CD14-positive monocyte (primary cell): ENCODE measurements around the gene PTGFRN. TPM values are rescaled to one million over a fixed set of nuclear protein-coding genes. Genes with fewer than 3 reads are reported as not detected.
A peak's percentile ranks its signal among the peaks of the same experiment; 100 is the strongest.

Experiments
- DNase-seq, 3 donors: peaks; one replicate each; pipeline ENCODE4 v3.0.0-alpha.2; 2011 to 2022
- H2AFZ ChIP-seq: 2 replicates; pipeline ENCODE4 v1.6.0; 2012; ENCODE audit warnings: mild to moderate bottlenecking, low read depth, low read length, inconsistent platforms; ENCODE audit not compliant: insufficient read depth, poor library complexity, severe bottlenecking
- H3K27ac ChIP-seq, 2 donors: 1 replicate in 1 of 2; 2 replicates in 1 of 2; pipeline ENCODE4 v1.5.1; 2012 to 2013; ENCODE audit warnings: low read length in 2 of 2, control low read depth in 1 of 2, inconsistent platforms in 1 of 2, low read depth in 1 of 2, mild to moderate bottlenecking in 1 of 2
- H3K27me3 ChIP-seq, 2 donors: one replicate each; pipeline versions ENCODE4 v1.6.0 to v1.6.1; 2011 to 2013; ENCODE audit warnings: low read length in 2 of 2; ENCODE audit not compliant: control insufficient read depth in 2 of 2, insufficient read depth in 2 of 2
- H3K36me3 ChIP-seq, 2 donors: replicated peaks in 1 of 2; 1 replicate in 1 of 2; 2 replicates in 1 of 2; pipeline versions ENCODE4 v1.5.1 to v1.6.1; 2012 to 2013; ENCODE audit warnings: low read length in 2 of 2, control low read depth in 1 of 2, inconsistent platforms in 1 of 2, mild to moderate bottlenecking in 1 of 2; ENCODE audit not compliant: insufficient read depth in 2 of 2, control insufficient read depth in 1 of 2
- H3K4me1 ChIP-seq, 2 donors: 1 replicate in 1 of 2; 2 replicates in 1 of 2; pipeline versions ENCODE4 v1.5.1 to v1.6.1; 2012 to 2013; ENCODE audit warnings: low read length in 2 of 2, control low read depth in 1 of 2, inconsistent platforms in 1 of 2, mild to moderate bottlenecking in 1 of 2, moderate library complexity in 1 of 2; ENCODE audit not compliant: insufficient read depth in 2 of 2, control insufficient read depth in 1 of 2
- H3K4me2 ChIP-seq: replicated peaks from 2 replicates; pipeline ENCODE3; 2012; ENCODE audit warnings: low read length, moderate library complexity, mild to moderate bottlenecking; ENCODE audit not compliant: poor library complexity, severe bottlenecking; ENCODE audit errors: extremely low read depth
- H3K4me3 ChIP-seq, 3 experiments: fragments of 200-600 bp in 1 of 3; sonication (generic) in 1 of 3; replicated peaks in 1 of 3; 1 replicate in 2 of 3; 2 replicates in 1 of 3; pipeline ENCODE4 v1.5.1; 2011 to 2013; ENCODE audit warnings: low read length in 3 of 3, mild to moderate bottlenecking in 3 of 3, control low read depth in 2 of 3, low read depth in 2 of 3, inconsistent platforms in 1 of 3, moderate library complexity in 1 of 3
- H3K79me2 ChIP-seq: 2 replicates; pipeline ENCODE4 v1.6.0; 2012; ENCODE audit warnings: mild to moderate bottlenecking, control low read depth, inconsistent platforms, low read length, moderate library complexity; ENCODE audit not compliant: insufficient read depth
- H3K9ac ChIP-seq: 2 replicates; pipeline ENCODE4 v1.6.0; 2017; ENCODE audit warnings: low read length, mild to moderate bottlenecking; ENCODE audit not compliant: insufficient read depth, poor library complexity, severe bottlenecking
- H3K9me3 ChIP-seq, 2 donors: replicated peaks in 1 of 2; 1 replicate in 1 of 2; 2 replicates in 1 of 2; pipeline versions ENCODE4 v1.5.1 to v1.6.1; 2012 to 2013; ENCODE audit warnings: low read length in 2 of 2, control low read depth in 1 of 2; ENCODE audit not compliant: control insufficient read depth in 1 of 2, insufficient read depth in 1 of 2
- H4K20me1 ChIP-seq: 2 replicates; pipeline ENCODE4 v1.6.0; 2012; ENCODE audit warnings: mild to moderate bottlenecking, low read length, control low read depth, moderate library complexity; ENCODE audit not compliant: insufficient read depth
- H3K27ac Mint-ChIP-seq, 7 donors: one replicate each; pipeline ENCODE4 v1.8.0; 2020; ENCODE audit warnings: mild to moderate bottlenecking in 7 of 7, mixed read lengths in 7 of 7, moderate library complexity in 6 of 7, inconsistent platforms in 2 of 7
- H3K27me3 Mint-ChIP-seq, 3 donors: one replicate each; pipeline ENCODE4 v1.8.0; 2021 to 2022; ENCODE audit warnings: low read depth in 3 of 3, mild to moderate bottlenecking in 3 of 3, mixed read lengths in 3 of 3, moderate library complexity in 3 of 3, inconsistent platforms in 1 of 3
- H3K36me3 Mint-ChIP-seq, 2 donors: one replicate each; pipeline ENCODE4 v1.8.0; 2020; ENCODE audit warnings: mixed read lengths in 2 of 2, inconsistent platforms in 1 of 2, mild to moderate bottlenecking in 1 of 2
- H3K4me1 Mint-ChIP-seq: one replicate; pipeline ENCODE4 v1.8.0; 2020; ENCODE audit warnings: mild to moderate bottlenecking, mixed read lengths
- H3K4me3 Mint-ChIP-seq, 2 donors: one replicate each; pipeline ENCODE4 v1.8.0; 2020; ENCODE audit warnings: mild to moderate bottlenecking in 2 of 2, mixed read lengths in 2 of 2, moderate library complexity in 1 of 2
- H3K9me3 Mint-ChIP-seq, 7 donors: one replicate each; pipeline ENCODE4 v1.8.0; 2020 to 2022; ENCODE audit warnings: mixed read lengths in 7 of 7, mild to moderate bottlenecking in 6 of 7, moderate library complexity in 6 of 7, inconsistent platforms in 2 of 7
- CTCF ChIP-seq: fragments of 200-600 bp; IDR thresholded peaks from one replicate; pipeline ENCODE4 v1.8.0; 2022; ENCODE audit warnings: antibody characterized with exemption, mild to moderate bottlenecking
- WGBS: methylation state at CpG from one replicate; pipeline ENCODE4 v1.1.5; 2013; ENCODE audit warnings: missing lambda C conversion rate; ENCODE audit not compliant: insufficient coverage; 5-methylcytosine and 5-hydroxymethylcytosine counted together
- intact Hi-C, 2 donors: fragments of 100-400 bp; cut with micrococcal nuclease; formaldehyde crosslinking; loops; one replicate each; pipeline versions ENCODE4 v1.15.0 to v1.15.1; 2023
- polyA plus RNA-seq, 3 donors: library from polyadenylated mRNA; depleted of rRNA in 1 of 3; unstranded in 2 of 3; stranded (reverse) in 1 of 3; fragments of 300-500 nt in 2 of 3; fragments of >200 nt in 1 of 3; fragmentation: Illumina TruSeq in 2 of 3; gene quantifications; 1 replicate in 2 of 3; 2 replicates in 1 of 3; pipeline ENCODE4 v1.2.3, GENCODE V29; 2012 to 2021

PTGFRN gene
- polyA plus RNA-seq, 3 donors: 1.5 to 2.9 (median 1.6) TPM

- H3K36me3 ChIP-seq: no peaks in the 10 kb centered on the region
- H3K9ac ChIP-seq: no peak overlapping the region
- no peaks in the 10 kb centered on the region for H4K20me1 ChIP-seq
- H3K9me3 Mint-ChIP-seq: peaks cover 0 to 2% (median 0%) of the 10 kb centered on the region in 7 donors
- H3K4me1 Mint-ChIP-seq: peaks cover 12% of the 10 kb centered on the region
- no peaks in the 10 kb centered on the region for H3K27me3 ChIP-seq
- H3K4me3 ChIP-seq: no peak overlapping the region
- peak overlapping the region in 1 of 7 donors; percentile 9 for H3K27ac Mint-ChIP-seq
- no peak for TF ChIP-seq CTCF
- no peak overlapping the region for H3K4me3 Mint-ChIP-seq
- no peak for DNase-seq
- H3K4me2 ChIP-seq: no peak overlapping the region
- H3K79me2 ChIP-seq: no peaks in the 10 kb centered on the region
- H3K27me3 Mint-ChIP-seq: peaks cover 0 to 2% (median 1%) of the 10 kb centered on the region in 3 donors
- H3K4me1 ChIP-seq: no peaks in the 10 kb centered on the region
- H3K9me3 ChIP-seq: no peaks in the 10 kb centered on the region
- intact Hi-C loops: loop anchor here in 1 of 2 donors (10.0 kb wide), 1 partner anchor 199 kb away; no protein-coding TSS in a partner anchor
- no peak overlapping the region for H3K27ac ChIP-seq
- no peak overlapping the region for H2AFZ ChIP-seq
- H3K36me3 Mint-ChIP-seq: no peaks in the 10 kb centered on the region
- WGBS: 100% methylated on average over 1 of the region's 3 CpGs
Observed at GRCh38 chr1:116933606-116934515, 24.1 kb downstream of the PTGFRN start.

DNA sequence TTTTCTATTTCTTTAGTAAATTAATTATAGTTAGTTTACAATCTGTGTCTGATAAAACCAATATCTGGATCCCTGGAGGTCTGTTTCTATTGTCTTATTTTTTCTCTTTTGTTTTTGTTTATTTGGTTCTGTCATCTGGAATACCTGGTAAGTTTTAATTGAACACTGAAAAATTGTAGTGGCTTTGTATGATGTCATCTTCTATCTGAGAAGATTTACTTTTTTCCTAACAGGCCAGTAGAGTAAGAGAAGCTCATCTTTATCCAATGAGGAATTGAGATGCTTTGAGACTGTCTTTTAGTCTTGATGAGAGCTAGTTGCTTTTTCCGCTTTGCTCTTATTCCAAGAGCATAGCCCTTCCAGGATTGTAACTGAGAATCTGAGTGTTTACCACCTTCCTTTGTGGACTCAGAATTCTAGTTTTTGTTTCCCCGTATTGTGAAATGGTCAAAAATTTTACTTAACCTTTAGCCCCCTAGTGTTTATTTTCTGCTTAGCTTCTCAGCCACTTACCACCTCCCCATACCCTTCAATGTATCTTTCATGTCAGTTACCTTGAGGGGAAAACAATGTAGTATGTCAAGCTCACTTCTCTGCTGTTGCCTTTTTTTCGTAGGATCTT lies 25.0 kb downstream of the PTGFRN start:
- H3K4me3 ChIP-seq: no peak overlapping the region

More for the DNA sequence above, 25.0 kb downstream of the PTGFRN start:
- Histone ChIP-seq H3K36me3 (no peaks in the 10 kb centered on the region), H3K9ac (no peak overlapping the region), H3K4me2 (no peak overlapping the region), H3K79me2 (no peaks in the 10 kb centered on the region), H4K20me1 (no peaks in the 10 kb centered on the region), H3K27me3 (no peaks in the 10 kb centered on the region), H2AFZ (no peak overlapping the region), H3K9me3 (no peaks in the 10 kb centered on the region), H3K4me1 (no peaks in the 10 kb centered on the region), H3K27ac (no peak overlapping the region)
- DNase-seq: peak; percentile 19 to 36 (median 25)
- WGBS: no CpG with 5 or more reads among the region's 3 CpGs
- Mint-ChIP-seq H3K4me1 (peaks cover 12% of the 10 kb centered on the region), H3K27ac (no peak overlapping the region), H3K4me3 (no peak overlapping the region), H3K27me3 (peaks cover 0 to 2% (median 1%) of the 10 kb centered on the region in 3 donors), H3K9me3 (peaks cover 0 to 2% (median 0%) of the 10 kb centered on the region in 7 donors), H3K36me3 (no peaks in the 10 kb centered on the region)
- TF ChIP-seq CTCF: peak; percentile 69
- intact Hi-C loops: loop anchor here in 1 of 2 donors (10.0 kb wide), 1 partner anchor 200 kb away; no protein-coding TSS in a partner anchor
